ENCODE data around the gene NCAPH2. TPM values are rescaled to one million over a fixed set of nuclear protein-coding genes. Genes with fewer than 3 reads are reported as not detected.

The NCAPH2 gene
- polyA plus RNA-seq, 1 experiment, result 10.4 TPM

GRCh38 chr22:50567721-50568252 is 59.8 kb downstream of the NCAPH2 start:
- no peaks in the 10 kb centered on the region; the same call in 1 of the 2 replicates for H3K9me3 ChIP-seq (ENCODE audit: control insufficient read depth, insufficient read depth, low read length)
- H3K4me3 ChIP-seq (ENCODE audit: low read depth, low read length), result no peak overlapping the region
- peaks cover 12% of the 10 kb centered on the region for H3K27me3 ChIP-seq (ENCODE audit: control insufficient read depth, insufficient read depth, low read length)
- CTCF ChIA-PET, result no interaction called here
- POLR2A ChIA-PET, result no interaction called here
- H3K27ac ChIP-seq (ENCODE audit: low read depth, low read length), result no peak overlapping the region
- DNase-seq (ENCODE audit: low read depth, low spot score), result no peak
- TF ChIP-seq, protein P1, sequence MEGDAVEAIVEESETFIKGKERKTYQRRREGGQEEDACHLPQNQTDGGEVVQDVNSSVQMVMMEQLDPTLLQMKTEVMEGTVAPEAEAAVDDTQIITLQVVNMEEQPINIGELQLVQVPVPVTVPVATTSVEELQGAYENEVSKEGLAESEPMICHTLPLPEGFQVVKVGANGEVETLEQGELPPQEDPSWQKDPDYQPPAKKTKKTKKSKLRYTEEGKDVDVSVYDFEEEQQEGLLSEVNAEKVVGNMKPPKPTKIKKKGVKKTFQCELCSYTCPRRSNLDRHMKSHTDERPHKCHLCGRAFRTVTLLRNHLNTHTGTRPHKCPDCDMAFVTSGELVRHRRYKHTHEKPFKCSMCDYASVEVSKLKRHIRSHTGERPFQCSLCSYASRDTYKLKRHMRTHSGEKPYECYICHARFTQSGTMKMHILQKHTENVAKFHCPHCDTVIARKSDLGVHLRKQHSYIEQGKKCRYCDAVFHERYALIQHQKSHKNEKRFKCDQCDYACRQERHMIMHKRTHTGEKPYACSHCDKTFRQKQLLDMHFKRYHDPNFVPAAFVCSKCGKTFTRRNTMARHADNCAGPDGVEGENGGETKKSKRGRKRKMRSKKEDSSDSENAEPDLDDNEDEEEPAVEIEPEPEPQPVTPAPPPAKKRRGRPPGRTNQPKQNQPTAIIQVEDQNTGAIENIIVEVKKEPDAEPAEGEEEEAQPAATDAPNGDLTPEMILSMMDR (IDR thresholded peaks at IDR 0.05; ENCODE audit: low read depth, low read length), result no peak

DNA sequence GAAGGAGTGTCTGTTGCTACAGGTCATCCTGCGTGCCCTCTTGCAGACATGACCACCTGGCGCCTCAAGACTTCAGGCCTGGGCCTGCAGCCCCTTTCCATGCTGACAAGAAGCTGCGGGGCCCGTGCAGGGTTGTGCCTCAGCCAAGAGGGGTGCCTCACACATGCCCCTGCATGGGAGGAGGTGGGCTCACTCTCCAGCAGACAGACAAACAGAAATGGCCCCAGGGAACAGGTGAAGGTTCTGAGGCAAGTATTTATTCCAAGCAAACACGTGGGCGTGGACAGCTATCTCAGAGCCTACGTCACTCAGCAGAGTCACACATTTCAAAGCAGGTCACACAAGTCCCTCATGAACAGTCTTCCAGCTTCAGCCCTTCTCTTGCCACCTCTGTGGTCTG is 60.6 kb downstream of the NCAPH2 start:
- Histone ChIP-seq H3K4me3 (ENCODE audit: low read depth, low read length) (no peak overlapping the region), H3K27ac (ENCODE audit: low read depth, low read length) (no peak overlapping the region), H3K27me3 (ENCODE audit: control insufficient read depth, insufficient read depth, low read length) (peaks cover 14% of the 10 kb centered on the region), H3K9me3 (ENCODE audit: control insufficient read depth, insufficient read depth, low read length) (no peaks in the 10 kb centered on the region)
- ChIA-PET POLR2A (no interaction called here), CTCF (no interaction called here)
- TF ChIP-seq, protein P1 (IDR thresholded peaks at IDR 0.05; ENCODE audit: low read depth, low read length), result no peak
- no peak for DNase-seq (ENCODE audit: low read depth, low spot score)

- TF ChIP-seq, protein P1 (IDR thresholded peaks at IDR 0.05; ENCODE audit: low read depth, low read length), result no peak
- POLR2A ChIA-PET, result no interaction called here
Measured at GRCh38 chr22:50569041-50569459, 61.0 kb downstream of the NCAPH2 start.

DNA sequence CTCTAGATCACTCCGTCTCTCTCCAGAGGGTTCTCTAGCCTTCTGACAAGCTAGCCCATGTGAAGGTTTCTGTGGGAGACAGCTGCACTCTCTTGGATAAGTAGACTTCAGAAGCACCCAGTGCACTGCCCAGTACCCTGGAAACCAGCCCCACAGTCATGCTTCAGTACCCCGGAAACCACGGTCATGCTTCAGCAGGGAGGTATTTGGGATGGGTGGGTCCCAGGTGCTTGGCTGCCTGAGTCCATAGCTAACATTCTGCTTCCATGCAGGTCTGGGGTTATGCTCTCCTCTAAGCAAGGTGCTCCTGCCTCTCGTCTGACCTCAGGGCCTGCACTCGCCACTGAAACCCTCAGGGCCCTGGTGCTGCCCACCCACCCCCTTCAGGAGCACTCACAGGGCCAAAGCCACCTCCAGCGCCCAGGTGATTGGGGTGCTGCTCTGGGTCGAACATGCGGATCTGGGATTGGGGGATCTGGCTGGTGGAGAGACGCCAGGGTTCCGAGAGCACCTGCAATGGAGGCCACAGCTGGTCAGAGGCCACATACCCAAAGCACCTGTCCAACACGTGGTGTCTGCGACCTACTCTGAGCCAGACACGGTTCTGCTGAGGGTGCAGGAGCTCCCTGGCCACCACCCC is 62.0 kb downstream of the NCAPH2 start:
- H3K9me3 ChIP-seq (ENCODE audit: control insufficient read depth, insufficient read depth, low read length), result no peaks in the 10 kb centered on the region
- TF ChIP-seq, protein P1 (IDR thresholded peaks at IDR 0.05; ENCODE audit: low read depth, low read length), result no peak
- no peak for DNase-seq (ENCODE audit: low read depth, low spot score)
- no peak overlapping the region for H3K4me3 ChIP-seq (ENCODE audit: low read depth, low read length)
- H3K27me3 ChIP-seq (ENCODE audit: control insufficient read depth, insufficient read depth, low read length), result peaks cover 11% of the 10 kb centered on the region
- ChIA-PET CTCF (interaction anchor here (0.6 kb wide), 1 partner anchor 157 kb away, joined by 5 read pairs; no protein-coding TSS in a partner anchor), POLR2A (no interaction called here)
- no peak overlapping the region for H3K27ac ChIP-seq (ENCODE audit: low read depth, low read length)

More at GRCh38 chr22:50569041-50569459, 61.0 kb downstream of the NCAPH2 start:
- H3K27ac ChIP-seq (ENCODE audit: low read depth, low read length), result no peak overlapping the region
- DNase-seq (ENCODE audit: low read depth, low spot score), result no peak
- H3K9me3 ChIP-seq (ENCODE audit: control insufficient read depth, insufficient read depth, low read length), result no peaks in the 10 kb centered on the region
- H3K4me3 ChIP-seq (ENCODE audit: low read depth, low read length), result no peak overlapping the region
- CTCF ChIA-PET, result no interaction called here
- H3K27me3 ChIP-seq (ENCODE audit: control insufficient read depth, insufficient read depth, low read length), result peaks cover 15% of the 10 kb centered on the region

DNA sequence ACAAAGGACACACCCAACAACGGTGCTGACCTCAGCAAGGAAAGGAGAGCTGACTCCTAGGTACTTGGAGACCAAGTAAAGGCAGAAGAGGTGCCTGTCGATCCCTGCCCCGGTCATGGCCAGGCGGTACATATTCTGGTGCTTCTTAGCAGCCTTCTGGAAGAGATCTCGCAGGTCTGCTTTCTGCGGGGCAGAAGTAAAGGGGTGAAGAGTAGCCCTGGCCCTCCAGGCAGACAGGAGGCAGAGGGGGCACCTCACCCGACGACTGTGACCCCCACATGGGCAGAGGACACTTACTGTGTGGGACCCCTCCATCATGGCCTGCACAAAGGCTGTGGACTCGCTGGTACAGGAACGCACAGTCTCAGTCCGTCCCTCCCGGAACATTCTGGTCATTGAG is 62.8 kb downstream of the NCAPH2 start:
- POLR2A ChIA-PET, result no interaction called here
- CTCF ChIA-PET, result no interaction called here
- Histone ChIP-seq H3K27ac (ENCODE audit: low read depth, low read length) (no peak overlapping the region), H3K27me3 (ENCODE audit: control insufficient read depth, insufficient read depth, low read length) (peaks cover 11% of the 10 kb centered on the region), H3K9me3 (ENCODE audit: control insufficient read depth, insufficient read depth, low read length) (no peaks in the 10 kb centered on the region), H3K4me3 (ENCODE audit: low read depth, low read length) (no peak overlapping the region)
- DNase-seq (ENCODE audit: low read depth, low spot score), result no peak
- TF ChIP-seq, protein P1 (IDR thresholded peaks at IDR 0.05; ENCODE audit: low read depth, low read length), result no peak
